Iris pigment epithelial cell (primary cell): ENCODE measurements around the gene CHST4.
"Not testable (repeated sequence)": the region's sequence is repeated elsewhere in the genome, so short reads cannot be mapped to it uniquely, and the experiment has no call there.

Experiments
- DNase-seq: peaks from one replicate; pipeline ENCODE4 v3.0.0-alpha.2; 2011; ENCODE audit warnings: low read depth

The CHST4 gene

DNA sequence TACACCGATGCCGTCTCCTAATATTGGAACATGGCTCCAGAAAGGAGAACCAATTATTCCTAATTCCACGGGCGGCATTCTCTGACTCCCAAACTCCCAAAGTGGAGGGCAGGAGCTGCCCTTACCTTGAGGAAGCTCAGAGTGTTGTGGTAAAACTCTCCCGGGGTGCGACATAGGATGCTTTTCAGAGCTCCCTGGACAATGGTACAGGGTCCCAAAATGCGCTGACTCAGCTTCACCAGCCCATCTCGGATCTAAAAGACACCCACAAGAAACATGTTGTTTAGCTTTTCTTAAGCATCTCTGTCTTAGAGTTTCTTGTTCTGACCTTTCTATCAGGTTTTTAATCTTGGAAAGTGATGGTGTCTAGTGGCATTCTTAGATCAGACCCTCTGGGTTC lies 43.9 kb downstream of the CHST4 start:
- DNase-seq = no peak

DNA sequence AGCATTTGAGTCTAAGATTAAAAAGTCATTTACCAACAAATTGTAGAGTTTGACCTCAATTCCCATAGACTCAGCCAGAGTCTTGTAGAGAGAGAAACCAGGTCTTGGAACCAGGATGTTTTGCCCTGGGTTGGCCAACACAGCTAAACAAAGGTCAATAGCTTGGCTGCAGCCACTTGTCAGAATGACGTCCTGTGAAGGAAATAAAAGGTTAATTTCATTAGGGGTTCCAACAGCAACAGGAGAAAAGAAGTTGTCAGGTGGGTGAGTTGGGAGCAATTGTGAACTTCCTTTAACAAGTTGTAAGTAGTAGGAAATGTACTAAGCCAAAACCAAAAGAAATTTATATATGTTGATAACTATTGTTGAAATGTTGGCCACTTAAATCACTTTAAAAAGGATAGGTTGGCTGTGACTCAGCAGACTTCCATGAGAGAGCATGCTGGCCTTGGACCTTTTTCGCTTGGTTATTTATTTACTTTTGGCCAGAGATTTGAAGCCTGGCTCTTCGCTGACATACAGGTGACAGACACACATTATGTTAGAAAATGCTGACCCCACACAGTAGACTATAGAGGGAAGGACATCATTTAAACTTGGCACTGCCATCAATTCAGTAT lies 46.4 kb downstream of the CHST4 start:
- DNase-seq = peak; percentile 34

DNA sequence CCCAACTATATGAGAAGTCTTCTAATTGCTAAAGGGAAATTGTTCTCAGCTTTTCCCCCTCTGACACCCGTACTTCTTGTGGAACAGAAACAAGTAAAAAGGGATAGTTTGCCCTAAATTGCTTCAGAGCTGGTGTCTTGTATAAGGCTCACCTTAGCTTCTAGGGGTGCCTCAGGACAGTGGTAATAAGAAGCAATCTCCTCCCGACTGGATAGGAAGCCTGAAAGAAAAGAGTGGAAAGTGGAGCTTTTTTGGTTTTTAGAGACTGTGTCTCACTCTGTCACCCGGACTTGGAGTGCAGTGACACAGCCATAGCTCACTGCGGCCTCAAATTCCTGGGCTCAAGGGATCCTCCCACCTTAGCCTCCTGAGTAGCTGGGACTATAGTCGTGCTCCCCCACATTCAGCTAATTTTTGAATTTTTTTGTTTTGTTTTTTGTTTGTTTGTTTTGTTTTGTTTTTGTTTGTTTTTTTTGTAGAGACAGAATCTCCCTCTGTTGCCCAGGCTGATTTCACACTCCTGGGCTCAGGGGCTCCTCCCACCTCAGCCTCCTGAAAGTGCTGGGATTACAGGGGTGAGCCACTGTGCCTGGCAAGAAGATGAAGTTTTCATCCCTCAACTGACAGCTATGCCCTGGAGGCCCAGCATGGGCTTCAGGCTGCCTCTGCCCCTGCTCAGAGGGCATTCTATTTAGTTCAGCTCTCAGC lies 47.3 kb downstream of the CHST4 start:
- no peak for DNase-seq

DNA sequence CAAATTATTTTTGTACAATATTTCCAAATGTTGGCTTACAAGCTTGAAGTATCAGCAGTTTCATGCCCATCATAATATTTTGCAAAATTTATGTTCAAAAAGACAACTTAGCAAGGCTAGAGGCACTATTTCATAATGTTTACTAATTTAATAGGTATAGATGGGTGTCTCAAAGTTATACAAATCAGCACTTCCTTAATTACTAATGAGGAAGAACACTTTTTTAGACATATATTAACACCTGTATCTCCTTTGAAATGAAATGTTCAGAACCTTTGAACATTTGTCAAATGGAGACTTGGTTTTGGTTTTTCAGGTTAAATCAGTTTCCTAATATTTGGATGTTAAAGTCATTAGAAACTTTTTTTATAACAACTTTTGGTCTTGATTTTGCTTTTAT lies 48.5 kb downstream of the CHST4 start:
- no peak for DNase-seq

DNA sequence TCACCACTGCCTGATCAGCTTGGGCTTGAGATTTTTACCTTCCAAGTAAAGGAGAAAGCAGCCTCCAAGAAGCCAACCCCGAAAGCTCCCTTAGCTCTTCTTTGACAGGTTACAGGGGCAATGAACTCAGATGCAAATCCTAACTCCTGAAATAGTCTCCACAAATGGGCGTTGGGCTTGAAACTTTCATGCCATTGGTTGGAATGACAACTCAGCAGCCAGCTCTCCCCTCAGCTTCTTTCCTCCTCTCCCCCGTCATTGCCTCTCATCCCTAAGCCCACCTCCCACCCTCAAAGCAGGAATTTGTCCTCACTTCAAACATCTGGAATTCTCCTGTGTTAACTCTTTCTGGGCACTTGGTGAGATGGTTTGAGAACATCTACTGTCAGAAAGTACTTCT lies 50.7 kb downstream of the CHST4 start, which contains the start of gene TAT:
TAT (minus strand) TSS at position 122 of the 400 bp plus-strand sequence. CDS start 677 bp downstream, outside the sequence.
- no peak for DNase-seq

DNA sequence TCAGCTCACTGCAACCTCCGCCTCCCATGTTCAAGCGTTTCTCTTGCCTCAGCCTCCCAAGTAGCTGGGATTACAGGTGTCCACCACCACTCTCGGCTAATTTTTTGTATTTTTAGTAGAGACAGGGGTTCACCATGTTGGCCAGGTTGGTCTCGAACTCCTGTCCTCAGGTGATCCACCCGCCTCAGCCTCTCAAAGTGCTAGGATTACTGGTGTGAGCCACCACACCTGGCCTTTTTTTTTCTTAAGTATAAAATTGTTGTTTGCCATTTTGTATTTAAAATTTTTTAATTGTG lies 56.3 kb downstream of the CHST4 start:
- not testable (repeated sequence) for DNase-seq

DNA sequence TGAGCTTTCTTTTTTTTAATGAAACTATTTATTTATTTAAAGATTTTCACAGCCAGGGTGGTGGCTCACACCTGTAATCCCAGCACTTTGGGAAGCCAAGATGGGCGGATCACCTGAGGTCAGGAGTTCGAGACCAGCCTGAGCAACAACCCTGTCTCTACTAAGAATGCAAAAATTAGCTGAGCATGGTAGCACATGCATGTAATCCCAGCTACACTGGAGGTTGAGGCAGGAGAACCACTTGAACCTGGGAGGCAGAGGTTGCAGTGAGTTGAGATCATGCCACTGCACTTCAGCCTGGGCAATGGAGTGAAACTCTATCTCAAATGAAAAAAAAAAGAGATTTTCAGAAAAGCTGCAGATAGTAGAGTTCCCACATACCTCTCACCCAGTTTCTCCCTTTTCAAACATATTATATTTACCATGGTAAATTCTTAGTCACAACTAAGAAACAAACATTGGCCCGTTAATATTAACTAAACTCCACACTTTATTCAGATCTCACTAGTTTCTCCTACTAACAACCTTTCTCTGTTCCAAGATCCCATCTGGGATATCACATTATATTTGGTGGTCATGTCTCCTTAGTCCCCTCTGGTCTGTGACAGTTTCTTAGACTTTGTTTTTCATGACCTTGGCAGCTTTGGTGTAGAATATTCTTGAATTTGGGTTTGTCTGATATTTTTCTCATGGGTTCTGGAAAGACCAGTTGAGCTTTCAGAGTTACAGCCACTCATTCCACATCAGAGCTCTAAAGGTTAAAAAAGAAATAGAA lies 58.5 kb downstream of the CHST4 start:
- DNase-seq = no peak

DNA sequence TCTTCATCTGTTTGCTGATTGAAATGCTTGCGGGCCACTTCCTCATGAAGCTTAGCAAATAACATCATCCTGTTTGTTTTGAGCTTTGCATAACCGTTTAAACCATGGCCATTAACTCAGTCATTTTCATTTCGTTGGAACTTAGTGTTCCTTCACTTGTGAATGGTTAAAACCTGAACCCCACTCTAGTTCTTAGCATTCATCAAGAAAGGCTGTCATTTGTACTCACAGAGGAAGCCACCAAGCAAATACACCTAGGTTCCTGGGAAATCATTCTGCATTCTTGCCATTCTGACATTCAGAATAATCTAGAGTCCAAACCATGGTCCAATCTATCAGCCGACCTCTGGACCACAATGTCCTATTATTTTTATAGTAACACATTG lies 59.1 kb downstream of the CHST4 start:
- DNase-seq = no peak
